Tongue (tissue), 2 donors: ENCODE measurements around the gene NEK1. TPM values are rescaled to one million over a fixed set of nuclear protein-coding genes. Genes with fewer than 3 reads are reported as not detected.
A peak's percentile ranks its signal among the peaks of the same experiment; 100 is the strongest.
"Not testable (repeated sequence)": the region's sequence is repeated elsewhere in the genome, so short reads cannot be mapped to it uniquely, and the experiment has no call there.

Experiments used
- DNase-seq: peaks from one replicate; pipeline ENCODE4 v3.0.0-alpha.2; 2015
- total RNA-seq: library from RNA; depleted of rRNA; stranded (reverse); fragments of >200 nt; gene quantifications from one replicate; pipeline ENCODE4 v1.2.3, GENCODE V29; 2014

Gene NEK1
- total RNA-seq, 1 donor from 2014 or later, result 16.6 TPM

- DNase-seq, result no peak
Measured at GRCh38 chr4:169601016-169601771, 11.2 kb downstream of the NEK1 start.

GRCh38 chr4:169594560-169595195 is 17.7 kb downstream of the NEK1 start:
- no peak for DNase-seq

GRCh38 chr4:169593050-169593560 is 19.3 kb downstream of the NEK1 start:
- DNase-seq, result no peak

- no peak for DNase-seq
Measured at GRCh38 chr4:169583563-169583962, 28.8 kb downstream of the NEK1 start.

GRCh38 chr4:169582706-169583105 is 29.7 kb downstream of the NEK1 start:
- no peak for DNase-seq

GRCh38 chr4:169582203-169582602 is 30.2 kb downstream of the NEK1 start:
- DNase-seq, result no peak

- no peak for DNase-seq
Measured at GRCh38 chr4:169573889-169574288, 38.5 kb downstream of the NEK1 start.

GRCh38 chr4:169571435-169571834 is 40.9 kb downstream of the NEK1 start:
- DNase-seq, result peak; percentile 7

- DNase-seq, result not testable (repeated sequence)
Measured at GRCh38 chr4:169571012-169571411, 41.4 kb downstream of the NEK1 start.

GRCh38 chr4:169570266-169570665 is 42.1 kb downstream of the NEK1 start:
- not testable (repeated sequence) for DNase-seq

GRCh38 chr4:169569188-169569587 is 43.2 kb downstream of the NEK1 start:
- DNase-seq, result not testable (repeated sequence)

GRCh38 chr4:169567916-169568315 is 44.5 kb downstream of the NEK1 start:
- no peak for DNase-seq

GRCh38 chr4:169566021-169566818 is 46.2 kb downstream of the NEK1 start:
- DNase-seq, result peak; percentile 85

- DNase-seq, result no peak
Measured at GRCh38 chr4:169565606-169566005, 46.8 kb downstream of the NEK1 start.

- DNase-seq, result no peak
Measured at GRCh38 chr4:169557061-169557636, 55.2 kb downstream of the NEK1 start.

GRCh38 chr4:169546548-169546947 is 65.8 kb downstream of the NEK1 start:
- not testable (repeated sequence) for DNase-seq

GRCh38 chr4:169540774-169541173 is 71.6 kb downstream of the NEK1 start:
- DNase-seq, result no peak

GRCh38 chr4:169530048-169530447 is 82.3 kb downstream of the NEK1 start:
- no peak for DNase-seq

GRCh38 chr4:169523796-169524195 is 88.6 kb downstream of the NEK1 start:
- DNase-seq, result no peak

GRCh38 chr4:169510617-169511016 is 101.8 kb downstream of the NEK1 start:
- no peak for DNase-seq

GRCh38 chr4:169506903-169507302 is 105.5 kb downstream of the NEK1 start:
- DNase-seq, result no peak

- not testable (repeated sequence) for DNase-seq
Measured at GRCh38 chr4:169499907-169500306, 112.5 kb downstream of the NEK1 start.
